WI38 (cell line): ENCODE results near the gene APMAP.
"Not testable (repeated sequence)": the region's sequence is repeated elsewhere in the genome, so short reads cannot be mapped to it uniquely, and the experiment has no call there.

Experiments used
- H3K4me3 ChIP-seq: 2 replicates; pipeline ENCODE4 v1.5.1; 2011; ENCODE audit warnings: low read depth, mild to moderate bottlenecking, control low read depth, low read length
- CTCF ChIP-seq: IDR thresholded peaks from 2 replicates; pipeline ENCODE4 v1.5.1; 2012; ENCODE audit warnings: low read depth, mild to moderate bottlenecking, control low read depth, low read length

APMAP gene

GRCh38 chr20:24950128-24950835 is 42.3 kb downstream of the APMAP start:
- no peak for TF ChIP-seq CTCF
- H3K4me3 ChIP-seq = no peak overlapping the region

GRCh38 chr20:24949756-24950127 is 42.8 kb downstream of the APMAP start:
- H3K4me3 ChIP-seq = no peak overlapping the region
- TF ChIP-seq CTCF = no peak

- no peak within 1 kb of the TSS for H3K4me3 ChIP-seq
- no peak for TF ChIP-seq CTCF
These were observed 43.4 kb downstream of the APMAP start, which contains the start of gene CST7 for GRCh38 chr20:24948939-24949679. TSS of gene CST7 (plus strand) at chr20:24949269. CDS start at chr20:24949506, 237 bp downstream.

GRCh38 chr20:24948396-24948938 is 44.1 kb downstream of the APMAP start:
- not testable (repeated sequence) for H3K4me3 ChIP-seq

- not testable (repeated sequence) for H3K4me3 ChIP-seq
These were observed 46.2 kb downstream of the APMAP start for GRCh38 chr20:24946376-24946775.

- H3K4me3 ChIP-seq = no peak overlapping the region
- no peak for TF ChIP-seq CTCF
These were observed 48.8 kb downstream of the APMAP start for GRCh38 chr20:24943731-24944130.

- no peak for TF ChIP-seq CTCF
- H3K4me3 ChIP-seq = no peak overlapping the region
These were observed 49.4 kb downstream of the APMAP start for GRCh38 chr20:24943196-24943595.

GRCh38 chr20:24942679-24943078 is 49.9 kb downstream of the APMAP start:
- no peak overlapping the region for H3K4me3 ChIP-seq
- TF ChIP-seq CTCF = no peak
